ENCODE data around the gene KCNG4.

DNA sequence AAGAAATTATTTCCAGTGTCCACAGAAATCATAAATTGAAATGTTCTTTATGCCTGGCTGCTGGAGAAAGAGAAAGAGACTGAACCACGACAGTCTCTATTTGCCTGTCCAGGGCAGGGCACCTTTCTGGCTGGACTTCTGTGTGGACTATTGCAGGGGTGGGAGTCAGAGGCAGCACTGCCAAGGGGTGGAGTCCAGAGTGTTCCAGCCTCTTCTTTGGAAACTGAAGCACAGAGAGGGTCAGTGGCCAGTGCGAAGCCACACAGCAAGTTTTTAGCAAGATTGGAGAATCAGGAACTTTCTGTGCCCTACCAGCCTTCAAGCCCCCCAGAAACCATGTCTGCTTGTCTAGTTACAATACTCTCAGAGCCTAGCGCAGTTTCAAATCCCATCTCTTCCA lies 15.3 kb downstream of the KCNG4 start:
- TF ChIP-seq, protein P1, sequence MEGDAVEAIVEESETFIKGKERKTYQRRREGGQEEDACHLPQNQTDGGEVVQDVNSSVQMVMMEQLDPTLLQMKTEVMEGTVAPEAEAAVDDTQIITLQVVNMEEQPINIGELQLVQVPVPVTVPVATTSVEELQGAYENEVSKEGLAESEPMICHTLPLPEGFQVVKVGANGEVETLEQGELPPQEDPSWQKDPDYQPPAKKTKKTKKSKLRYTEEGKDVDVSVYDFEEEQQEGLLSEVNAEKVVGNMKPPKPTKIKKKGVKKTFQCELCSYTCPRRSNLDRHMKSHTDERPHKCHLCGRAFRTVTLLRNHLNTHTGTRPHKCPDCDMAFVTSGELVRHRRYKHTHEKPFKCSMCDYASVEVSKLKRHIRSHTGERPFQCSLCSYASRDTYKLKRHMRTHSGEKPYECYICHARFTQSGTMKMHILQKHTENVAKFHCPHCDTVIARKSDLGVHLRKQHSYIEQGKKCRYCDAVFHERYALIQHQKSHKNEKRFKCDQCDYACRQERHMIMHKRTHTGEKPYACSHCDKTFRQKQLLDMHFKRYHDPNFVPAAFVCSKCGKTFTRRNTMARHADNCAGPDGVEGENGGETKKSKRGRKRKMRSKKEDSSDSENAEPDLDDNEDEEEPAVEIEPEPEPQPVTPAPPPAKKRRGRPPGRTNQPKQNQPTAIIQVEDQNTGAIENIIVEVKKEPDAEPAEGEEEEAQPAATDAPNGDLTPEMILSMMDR (conservative IDR thresholded peaks at IDR 0.05 in 1 of 2, IDR thresholded peaks at IDR 0.05 in 1 of 2; ENCODE audit: low read depth in 1 of 2, low read length in 2 of 2), result no peak
- TF ChIP-seq EZH2 (IDR thresholded peaks at IDR 0.05; ENCODE audit: low read length, missing control alignments), result no peak

Measured in fibroblast of lung (primary cell).